ENCODE results near the gene HTR1E.
A peak's percentile ranks its signal among the peaks of the same experiment; 100 is the strongest.
"Not testable (repeated sequence)": the region's sequence is repeated elsewhere in the genome, so short reads cannot be mapped to it uniquely, and the experiment has no call there.

Gene HTR1E

GRCh38 chr6:86978251-86978650 lies 40.9 kb downstream of the HTR1E start:
- DNase-seq = no peak

DNA sequence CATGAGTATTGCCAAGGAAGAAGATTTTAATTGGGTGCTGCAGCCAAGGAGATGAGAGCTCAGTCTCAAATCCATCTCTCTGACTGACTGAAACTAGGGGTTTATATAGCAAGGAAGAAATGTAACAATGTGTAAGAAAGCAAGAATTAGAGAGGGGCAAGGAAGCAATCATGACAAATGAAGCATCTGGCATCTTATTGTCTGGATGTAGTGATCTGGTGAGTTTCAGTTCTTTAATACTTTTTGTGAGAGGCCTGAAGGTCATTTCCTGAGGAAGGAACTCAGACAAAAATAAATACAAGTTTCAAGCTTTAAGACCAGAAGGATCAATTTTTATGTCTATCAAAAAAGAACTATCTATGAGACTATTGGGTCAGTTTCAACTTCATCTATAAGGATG lies 64.2 kb downstream of the HTR1E start:
- DNase-seq = no peak

- DNase-seq = not testable (repeated sequence)
Observed at GRCh38 chr6:87002391-87002790, 65.1 kb downstream of the HTR1E start.

DNA sequence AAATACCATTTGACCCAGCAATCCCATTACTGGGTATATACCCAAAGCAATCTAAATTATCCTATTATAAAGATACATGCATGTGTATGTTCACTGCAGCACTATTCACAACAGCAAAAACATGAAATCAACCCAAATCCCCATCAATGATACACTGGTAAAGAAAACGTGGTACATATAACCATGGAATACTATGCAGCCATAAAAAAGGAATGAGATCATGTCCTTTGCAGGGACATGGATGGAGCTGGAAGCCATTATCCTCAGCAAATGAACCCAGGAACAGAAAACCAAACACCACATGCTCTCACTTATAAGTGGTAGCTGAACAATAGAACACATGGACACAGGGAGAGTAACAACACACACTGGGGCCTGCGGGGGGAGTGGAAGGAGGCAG lies 69.2 kb downstream of the HTR1E start:
- not testable (repeated sequence) for DNase-seq

- DNase-seq = peak in 1 of 5 donors; percentile 14
Observed at GRCh38 chr6:87009581-87009980, 72.3 kb downstream of the HTR1E start.

DNA sequence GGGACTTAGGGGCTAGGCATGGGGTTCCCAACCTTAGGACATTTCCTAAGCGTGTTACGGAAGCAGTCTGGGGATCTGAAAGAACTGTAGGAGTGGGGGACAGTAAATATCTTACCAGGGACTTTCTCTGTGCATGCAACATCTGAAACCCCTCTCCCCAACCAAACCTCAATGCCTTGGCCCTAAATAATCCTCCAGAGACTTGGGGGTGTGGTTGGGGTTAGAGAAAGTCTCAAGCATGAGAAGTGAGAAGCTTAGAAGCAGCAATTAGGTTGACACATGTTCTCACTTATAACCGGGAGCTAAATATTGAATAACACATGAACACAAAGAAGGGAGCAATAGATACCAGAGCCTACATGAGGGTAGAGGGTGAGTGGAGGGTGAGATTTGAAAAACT lies 74.7 kb downstream of the HTR1E start:
- no peak for DNase-seq

- DNase-seq = no peak
Observed at GRCh38 chr6:87012743-87013142, 75.4 kb downstream of the HTR1E start.

- no peak for DNase-seq
Observed at GRCh38 chr6:87016772-87017171, 79.4 kb downstream of the HTR1E start.

DNA sequence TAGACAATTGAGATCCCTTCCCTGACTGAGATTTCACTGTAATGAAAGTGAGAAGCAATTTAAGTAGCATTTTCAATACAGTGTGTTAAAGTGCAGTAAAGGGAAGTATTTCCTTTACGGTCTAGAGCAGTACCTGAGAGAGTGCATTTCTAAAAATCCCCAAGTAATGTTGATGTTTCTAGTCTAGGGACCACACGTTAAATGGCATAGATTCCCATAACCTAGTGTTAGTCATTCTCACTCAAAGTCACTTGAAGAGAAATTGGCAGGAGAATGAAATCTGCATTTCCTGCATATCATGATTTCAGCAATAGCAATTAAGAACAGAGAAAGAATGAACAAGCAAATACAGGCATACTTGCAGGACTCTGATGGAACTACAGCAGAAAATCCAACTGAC lies 89.7 kb downstream of the HTR1E start:
- no peak for DNase-seq

DNA sequence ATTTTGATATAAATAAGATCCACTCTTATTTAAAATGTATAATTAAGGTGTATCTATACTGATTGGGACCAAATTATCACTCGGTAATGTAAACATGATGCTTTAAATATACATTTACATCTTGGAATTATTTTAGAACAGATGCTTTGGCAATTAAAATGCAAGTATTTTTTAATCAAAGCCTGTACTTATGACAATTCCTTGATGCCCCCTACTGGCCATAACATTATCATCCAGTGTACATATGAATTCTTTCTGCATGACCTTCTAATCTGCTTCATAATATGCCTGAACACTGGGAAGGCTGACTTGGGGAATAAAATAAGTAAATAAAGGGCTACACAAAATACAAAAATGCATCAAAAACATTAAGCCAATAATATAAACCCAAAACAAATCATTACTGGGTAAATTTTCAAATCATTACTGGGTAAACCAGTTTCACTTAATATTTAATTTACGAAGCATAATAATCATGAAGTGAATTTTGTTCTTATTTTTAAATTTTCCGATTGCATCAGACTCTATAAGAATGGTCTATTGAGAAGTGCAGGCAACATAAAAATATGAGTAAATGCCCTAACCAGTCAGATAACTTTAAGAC lies 92.5 kb downstream of the HTR1E start:
- peak in 1 of 5 donors; percentile 7 for DNase-seq

GRCh38 chr6:87040729-87041128 lies 103.4 kb downstream of the HTR1E start:
- no peak for DNase-seq

DNA sequence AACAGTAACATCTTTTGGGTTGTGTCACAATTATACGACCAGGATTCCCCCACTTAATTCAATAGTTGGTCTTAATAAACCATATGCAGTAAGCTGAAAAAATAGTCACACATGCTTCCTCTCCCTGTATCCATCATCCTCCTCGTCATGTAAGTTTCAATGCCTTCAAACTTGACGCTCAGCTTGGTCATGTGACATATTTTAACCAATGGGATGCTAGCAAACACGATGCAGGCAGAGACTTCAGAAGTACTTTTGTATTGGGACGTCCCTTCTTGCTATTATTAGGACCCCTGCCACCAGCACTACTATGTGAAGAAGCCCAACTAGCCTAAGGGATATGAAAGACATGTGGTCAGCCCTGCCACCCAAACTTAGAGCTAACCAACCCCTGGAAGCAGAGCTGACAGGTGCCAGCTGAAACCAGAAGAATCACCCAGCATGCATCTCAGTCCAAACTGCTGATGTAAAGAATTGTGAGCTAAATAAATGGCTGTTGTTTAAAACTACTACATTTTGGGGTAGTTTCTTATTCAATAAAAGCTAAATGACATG lies 108.3 kb downstream of the HTR1E start:
- no peak for DNase-seq

DNA sequence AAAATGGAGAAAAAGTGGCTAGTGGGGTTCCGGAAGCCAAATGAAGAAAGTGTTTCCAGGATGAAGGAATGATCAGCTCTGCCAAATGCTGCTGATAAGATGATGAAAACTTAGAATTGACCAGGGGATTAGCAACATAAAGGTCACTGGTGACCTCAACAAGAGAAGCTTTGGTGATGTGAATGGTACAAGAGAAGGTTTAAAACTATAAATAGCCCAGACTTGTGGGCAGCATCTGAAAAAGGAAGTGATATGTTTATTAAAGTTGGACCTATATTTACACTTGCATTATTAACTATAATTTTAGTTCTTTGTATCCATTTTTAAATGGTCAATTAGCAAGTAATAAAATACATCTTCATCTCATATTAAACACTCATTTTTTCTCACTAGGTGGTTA lies 112.5 kb downstream of the HTR1E start:
- DNase-seq = no peak

DNA sequence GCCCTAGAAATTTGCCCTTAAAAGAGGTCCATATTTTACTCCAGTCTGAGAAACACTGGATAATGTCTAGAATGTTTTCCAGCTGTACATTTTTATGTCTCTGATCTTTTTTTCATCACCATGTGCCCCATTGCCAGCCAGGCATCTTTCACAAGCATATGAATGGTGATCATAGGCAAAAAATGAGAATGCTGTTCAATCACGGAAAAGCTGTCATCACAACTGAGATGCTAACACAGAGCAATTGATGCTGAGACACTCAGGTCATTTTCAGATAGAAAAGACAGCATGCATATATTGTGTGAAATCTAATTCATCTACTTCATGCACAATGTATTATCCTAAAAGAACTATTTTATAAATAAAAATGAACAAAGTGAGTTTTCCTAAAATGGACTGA lies 116.0 kb downstream of the HTR1E start:
- no peak for DNase-seq

DNA sequence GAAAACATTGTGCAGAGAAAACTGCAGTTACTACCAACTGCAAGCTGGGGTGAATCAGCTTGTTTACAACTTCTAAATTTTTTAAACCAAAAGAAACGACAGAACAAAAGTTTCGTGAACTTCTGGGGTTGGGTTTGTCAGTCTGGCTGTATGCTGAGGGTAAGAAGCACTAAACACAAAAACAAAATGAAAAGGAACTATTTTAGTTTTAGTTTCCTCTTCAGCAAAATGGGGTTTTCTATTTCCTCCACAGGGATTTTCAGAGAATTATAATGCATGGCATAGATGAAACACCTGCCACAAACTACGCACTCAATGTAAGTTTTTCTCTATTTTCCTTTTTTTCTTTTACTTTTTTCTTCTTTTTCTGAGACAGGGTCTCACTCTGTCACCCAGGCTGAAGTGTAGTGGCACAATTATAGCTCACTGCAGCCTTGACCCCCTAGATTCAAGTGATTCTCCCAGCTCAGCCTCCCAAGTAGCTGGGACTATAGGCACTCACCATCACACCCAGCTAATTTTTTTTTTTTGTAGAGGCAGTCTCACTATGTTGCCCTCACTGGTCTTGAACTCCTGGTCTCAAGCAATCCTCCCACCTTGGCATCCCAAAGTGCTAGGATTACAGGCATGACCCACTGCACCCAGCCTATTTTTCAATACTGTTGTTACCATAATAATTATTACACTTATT lies 117.0 kb downstream of the HTR1E start:
- no peak for DNase-seq

DNA sequence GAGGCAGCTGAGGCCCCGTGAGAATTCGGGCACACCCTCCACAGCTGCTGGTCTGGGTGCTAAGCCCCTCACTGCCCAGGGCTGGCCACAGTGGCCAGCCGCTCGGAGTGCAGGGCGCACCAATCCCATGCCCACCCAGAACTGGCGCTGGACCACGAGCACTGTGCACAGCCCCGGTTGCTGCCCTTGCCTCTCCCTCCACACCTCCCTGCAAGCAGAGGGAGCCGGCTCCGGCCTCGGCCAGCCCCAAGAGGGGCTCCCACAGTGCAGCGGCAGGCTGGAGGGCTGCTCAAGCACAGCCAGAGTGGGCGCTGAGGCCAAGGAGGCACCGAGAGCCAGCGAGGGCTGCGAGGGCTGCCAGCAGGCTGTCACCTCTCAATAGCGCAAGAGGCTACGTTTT lies 122.6 kb downstream of the HTR1E start:
- no peak for DNase-seq

DNA sequence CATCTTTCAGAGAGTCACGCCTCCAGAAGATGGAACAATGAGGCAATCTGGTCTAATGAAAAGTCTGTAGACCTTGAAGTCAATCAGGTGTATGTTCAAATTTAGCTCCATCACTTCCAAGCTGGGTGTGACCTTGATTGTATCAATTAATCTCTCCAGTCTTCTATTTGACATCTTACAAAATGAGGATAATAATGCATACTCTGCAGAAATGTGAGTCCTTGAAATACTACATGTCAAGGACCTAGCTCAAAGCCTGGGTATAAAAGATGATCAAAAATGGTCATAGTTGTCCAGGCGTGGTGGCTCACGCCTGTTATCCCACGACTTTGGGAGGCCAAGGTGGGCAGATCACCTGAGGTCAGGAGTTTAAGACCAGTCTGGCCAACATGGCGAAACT lies 127.8 kb downstream of the HTR1E start:
- DNase-seq = no peak

Data from T-helper 1 cell (primary cell).